Esophagus muscularis mucosa (tissue), 4 donors: ENCODE results near the gene C2CD4D.

Source experiments
- CTCF ChIP-seq, 3 experiments: fragments of 200-600 bp in 2 of 3; fragments of 450-650 bp in 1 of 3; sonication (generic) in 2 of 3; IDR thresholded peaks; one replicate each; pipeline ENCODE4 v1.5.1; 2017 to 2019; ENCODE audit warnings: antibody characterized with exemption in 3 of 3, mild to moderate bottlenecking in 2 of 3, moderate library complexity in 1 of 3
- EP300 ChIP-seq: sonication (generic); formaldehyde crosslinking; IDR thresholded peaks from one replicate; pipeline ENCODE4 v1.6.1; 2017; ENCODE audit warnings: antibody characterized with exemption
- POLR2A ChIP-seq: fragments of 450-650 bp; IDR thresholded peaks from one replicate; pipeline ENCODE4 v1.6.1; 2017; ENCODE audit warnings: antibody characterized with exemption, moderate library complexity, mild to moderate bottlenecking, low read depth
- POLR2AphosphoS5 ChIP-seq, 2 donors: sonication (generic); formaldehyde crosslinking; IDR thresholded peaks; one replicate each; pipeline ENCODE4 v1.6.1; 2017; ENCODE audit warnings: antibody characterized with exemption in 2 of 2

- TF ChIP-seq EP300 (no peak), CTCF (IDR thresholded peaks at IDR 0.05) (no peak), POLR2AphosphoS5 (IDR thresholded peaks at IDR 0.05) (no peak), POLR2A (no peak)
Measured at GRCh38 chr1:151834239-151834638, 5.4 kb downstream of the C2CD4D start.
